Muscle layer of colon (tissue), 2 donors: Measurements from ENCODE around the gene OGFOD3.

Experiments
- H3K27ac ChIP-seq: one replicate; pipeline ENCODE4 v1.7.0; 2013; ENCODE audit warnings: low read depth, mild to moderate bottlenecking, low read length, moderate library complexity
- H3K27me3 ChIP-seq, 2 donors: one replicate each; pipeline ENCODE4 v1.7.0; 2013; ENCODE audit warnings: low read length in 2 of 2, mild to moderate bottlenecking in 2 of 2; ENCODE audit not compliant: insufficient read depth in 2 of 2, control insufficient read depth in 1 of 2
- H3K36me3 ChIP-seq: one replicate; pipeline ENCODE4 v1.7.0; 2013; ENCODE audit warnings: mild to moderate bottlenecking, low read length; ENCODE audit not compliant: insufficient read depth
- H3K4me1 ChIP-seq: one replicate; pipeline ENCODE4 v1.7.0; 2013; ENCODE audit warnings: mild to moderate bottlenecking, low read length; ENCODE audit not compliant: insufficient read depth
- H3K4me3 ChIP-seq, 2 donors: one replicate each; pipeline ENCODE4 v1.7.0; 2013; ENCODE audit warnings: low read length in 2 of 2, low read depth in 1 of 2, mild to moderate bottlenecking in 1 of 2, moderate library complexity in 1 of 2
- H3K9ac ChIP-seq: one replicate; pipeline ENCODE4 v1.7.0; 2013; ENCODE audit warnings: low read length
- H3K9me3 ChIP-seq: one replicate; pipeline ENCODE4 v1.7.0; 2013; ENCODE audit warnings: mild to moderate bottlenecking, low read length
- donor health status: abdominal sarcoma.
- donor health status: Adenocarcinoma of cecum.

Gene OGFOD3

GRCh38 chr17:82410014-82410716 lies 8.2 kb downstream of the OGFOD3 start:
- Histone ChIP-seq H3K9me3 (no peaks in the 10 kb centered on the region), H3K27me3 (no peaks in the 10 kb centered on the region), H3K9ac (no peak overlapping the region), H3K4me3 (no peak overlapping the region), H3K27ac (no peak overlapping the region), H3K4me1 (no peaks in the 10 kb centered on the region), H3K36me3 (no peaks in the 10 kb centered on the region)

DNA sequence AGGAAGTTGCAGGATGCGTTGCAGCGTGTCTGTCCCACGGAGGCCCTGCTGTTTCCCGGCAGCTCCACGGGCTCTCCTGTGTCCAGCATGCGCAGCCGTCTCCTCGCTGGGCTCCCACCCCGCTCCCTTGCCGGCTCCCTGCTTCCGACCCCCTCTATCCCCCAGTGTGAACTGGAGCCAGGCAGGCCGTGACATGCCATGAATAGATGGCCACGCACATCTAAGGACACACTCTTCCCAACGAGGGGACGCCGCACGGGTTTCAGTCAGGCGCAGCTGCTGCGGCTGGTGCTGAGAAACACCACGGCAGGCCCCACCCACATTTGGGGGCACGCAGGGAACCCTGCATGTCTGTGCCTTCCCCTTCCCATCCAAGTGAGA lies 9.5 kb downstream of the OGFOD3 start:
- no peak overlapping the region for H3K9ac ChIP-seq
- no peaks in the 10 kb centered on the region for H3K27me3 ChIP-seq
- no peak overlapping the region for H3K27ac ChIP-seq
- no peaks in the 10 kb centered on the region for H3K9me3 ChIP-seq
- no peak overlapping the region for H3K4me3 ChIP-seq
- H3K36me3 ChIP-seq, result peaks cover 2% of the 10 kb centered on the region
- no peaks in the 10 kb centered on the region for H3K4me1 ChIP-seq

DNA sequence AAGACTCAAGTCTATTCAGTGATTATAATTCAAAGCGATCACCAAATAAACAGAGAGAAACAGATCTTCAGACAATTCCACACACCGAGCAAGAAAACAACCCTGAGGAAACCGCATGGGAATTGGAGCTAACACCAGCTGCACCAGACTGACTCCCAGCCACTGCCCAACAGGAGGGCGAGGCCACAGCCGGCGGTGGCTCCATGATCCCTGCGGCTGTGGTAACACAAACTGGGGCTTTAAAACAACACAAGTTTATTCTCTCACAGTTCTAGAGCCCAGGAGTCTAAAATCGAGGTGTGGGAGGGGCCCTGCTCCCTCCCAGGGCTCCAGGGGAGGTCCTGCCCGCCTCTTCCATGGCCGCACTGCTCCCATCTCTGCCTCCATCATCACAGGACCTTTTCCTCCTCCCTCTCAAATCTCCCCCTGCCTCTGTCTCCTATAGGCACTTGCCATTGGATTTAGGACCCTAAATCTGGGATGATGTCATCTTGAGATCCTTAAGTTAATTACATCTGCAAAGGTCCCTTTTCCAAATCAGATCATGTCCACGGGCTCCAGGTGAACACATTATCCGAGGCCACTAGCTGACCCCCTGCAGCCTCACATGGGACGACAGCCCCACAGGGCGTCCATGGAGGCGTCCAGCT lies 10.0 kb downstream of the OGFOD3 start:
- Histone ChIP-seq H3K4me1 (no peaks in the 10 kb centered on the region), H3K27me3 (no peaks in the 10 kb centered on the region), H3K9me3 (no peaks in the 10 kb centered on the region), H3K27ac (no peak overlapping the region), H3K36me3 (peaks cover 4% of the 10 kb centered on the region), H3K9ac (no peak overlapping the region), H3K4me3 (no peak overlapping the region)

GRCh38 chr17:82407255-82407654 lies 11.1 kb downstream of the OGFOD3 start:
- Histone ChIP-seq H3K27ac (no peak overlapping the region), H3K4me1 (no peaks in the 10 kb centered on the region), H3K9me3 (no peaks in the 10 kb centered on the region), H3K4me3 (no peak overlapping the region), H3K27me3 (no peaks in the 10 kb centered on the region), H3K9ac (no peak overlapping the region), H3K36me3 (peaks cover 4% of the 10 kb centered on the region)

- Histone ChIP-seq H3K27me3 (no peaks in the 10 kb centered on the region), H3K27ac (no peak overlapping the region), H3K36me3 (peaks cover 4% of the 10 kb centered on the region), H3K9me3 (no peaks in the 10 kb centered on the region), H3K4me3 (no peak overlapping the region), H3K9ac (no peak overlapping the region), H3K4me1 (no peaks in the 10 kb centered on the region)
Observed at GRCh38 chr17:82406131-82406671, 12.2 kb downstream of the OGFOD3 start.

DNA sequence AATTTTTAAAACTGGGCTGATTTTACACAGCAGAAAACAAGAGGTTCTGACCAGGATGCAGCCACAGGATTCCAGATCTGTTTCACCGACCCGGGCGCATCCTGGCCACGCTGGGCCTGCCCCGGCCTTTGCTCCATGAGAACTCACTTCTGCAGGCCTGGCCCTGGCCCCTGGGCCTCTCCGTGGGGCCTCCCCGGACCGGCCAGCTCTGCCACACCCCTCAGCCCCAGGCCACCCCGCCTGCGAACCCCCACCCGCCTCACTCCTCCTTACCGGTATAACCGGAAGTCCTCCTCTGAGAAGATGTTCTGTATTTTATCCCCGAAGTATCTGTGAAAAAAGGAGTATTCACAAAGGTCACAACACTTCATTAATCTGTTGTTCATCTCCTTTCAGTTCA lies 13.3 kb downstream of the OGFOD3 start:
- Histone ChIP-seq H3K27ac (no peak overlapping the region), H3K4me3 (no peak overlapping the region), H3K9ac (no peak overlapping the region), H3K4me1 (no peaks in the 10 kb centered on the region), H3K27me3 (no peaks in the 10 kb centered on the region), H3K36me3 (peaks cover 4% of the 10 kb centered on the region), H3K9me3 (no peaks in the 10 kb centered on the region)

DNA sequence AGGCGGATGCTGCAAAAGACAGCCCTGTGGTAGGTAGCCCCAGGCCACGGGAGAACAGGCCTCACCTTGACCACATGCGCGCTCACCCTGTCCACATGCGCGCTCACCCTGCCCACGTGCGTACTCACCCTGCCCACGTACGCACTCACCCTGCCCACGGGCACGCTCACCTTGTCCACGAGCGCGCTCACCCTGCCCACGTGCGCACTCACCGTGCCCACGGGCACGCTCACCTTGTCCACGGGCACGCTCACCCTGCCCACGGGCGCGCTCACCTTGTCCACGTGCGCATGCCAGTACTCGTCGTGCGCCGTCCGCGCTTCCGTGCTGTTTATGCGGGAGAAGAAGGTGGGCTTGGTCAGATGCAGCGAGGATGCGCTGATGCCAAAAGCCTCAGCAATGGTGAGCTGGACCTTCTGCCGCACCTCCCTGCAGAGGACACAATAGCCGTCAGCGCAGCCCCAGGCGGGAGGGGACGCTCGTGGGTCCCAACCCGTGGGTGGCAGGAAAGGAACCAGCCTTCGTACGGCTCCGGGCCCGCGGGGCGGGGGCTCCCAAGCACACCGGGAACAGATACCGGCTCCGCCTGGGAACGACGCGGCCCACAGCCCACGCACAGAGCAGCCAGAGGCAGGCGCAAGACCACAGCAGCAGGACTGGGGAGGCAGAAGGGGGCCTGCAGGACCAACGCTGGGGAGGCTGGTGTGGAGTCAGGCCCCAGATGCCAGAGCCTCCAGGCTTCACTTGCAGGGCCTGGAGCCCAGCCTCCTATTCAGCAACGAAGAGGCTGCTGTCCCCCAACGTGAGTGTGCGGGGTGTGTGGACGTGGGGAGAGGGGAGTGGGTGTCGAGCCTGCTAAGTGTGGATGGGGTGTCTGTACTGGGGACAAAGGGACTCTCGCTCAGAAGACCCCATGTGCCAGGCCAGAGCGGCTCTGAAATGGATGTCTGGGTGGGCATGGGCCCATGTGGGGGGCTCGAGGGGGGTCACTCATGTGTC lies 14.4 kb downstream of the OGFOD3 start:
- Histone ChIP-seq H3K36me3 (peaks cover 4% of the 10 kb centered on the region), H3K9ac (no peak overlapping the region), H3K4me3 (no peak overlapping the region), H3K27me3 (no peaks in the 10 kb centered on the region), H3K27ac (no peak overlapping the region), H3K9me3 (no peaks in the 10 kb centered on the region), H3K4me1 (no peaks in the 10 kb centered on the region)

GRCh38 chr17:82402865-82403264 lies 15.5 kb downstream of the OGFOD3 start:
- Histone ChIP-seq H3K9me3 (no peaks in the 10 kb centered on the region), H3K27ac (no peak overlapping the region), H3K4me1 (no peaks in the 10 kb centered on the region), H3K27me3 (no peaks in the 10 kb centered on the region), H3K9ac (no peak overlapping the region), H3K36me3 (peaks cover 4% of the 10 kb centered on the region), H3K4me3 (no peak overlapping the region)

DNA sequence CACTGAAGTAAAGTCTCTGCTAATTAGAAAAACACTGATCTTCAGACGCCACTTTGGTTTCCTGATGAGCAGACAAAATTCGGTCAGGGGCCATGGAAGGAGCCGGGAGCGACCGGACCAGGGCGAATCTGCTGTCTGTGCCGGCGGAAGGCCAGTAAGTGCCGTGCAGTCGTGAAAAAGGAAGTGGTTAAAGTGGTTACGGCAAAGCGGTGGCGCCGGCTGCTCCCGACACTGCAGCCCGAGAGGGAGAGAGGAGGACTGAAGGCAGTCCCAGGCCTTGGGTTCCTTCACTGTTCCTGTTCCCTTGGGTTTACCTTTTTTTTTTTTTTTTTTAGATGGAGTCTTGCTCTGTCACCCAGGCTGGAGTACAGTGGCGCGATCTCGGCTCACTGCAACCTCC lies 17.6 kb downstream of the OGFOD3 start:
- Histone ChIP-seq H3K4me1 (no peaks in the 10 kb centered on the region), H3K27ac (no peak overlapping the region), H3K36me3 (peaks cover 4% of the 10 kb centered on the region), H3K9ac (no peak overlapping the region), H3K27me3 (no peaks in the 10 kb centered on the region), H3K9me3 (no peaks in the 10 kb centered on the region), H3K4me3 (no peak overlapping the region)

DNA sequence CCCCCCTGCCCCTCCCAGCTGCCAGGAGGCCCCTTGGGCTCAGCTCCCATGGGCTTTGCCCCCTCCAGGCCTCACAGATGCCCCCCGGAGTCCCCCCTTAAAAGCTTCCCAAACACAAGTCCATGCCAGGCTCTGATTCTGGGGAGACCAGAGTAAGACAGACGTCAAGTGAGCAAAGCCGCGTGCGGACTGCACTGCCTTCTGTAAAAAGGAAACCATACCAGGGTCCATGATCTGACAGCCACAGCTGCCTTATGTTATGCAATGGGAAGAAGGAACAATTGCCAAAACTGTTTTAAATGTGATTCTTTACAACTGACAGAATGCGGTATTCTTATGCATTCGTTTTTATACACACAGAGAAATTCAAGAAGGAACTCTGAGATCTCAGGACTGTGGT lies 18.2 kb downstream of the OGFOD3 start:
- Histone ChIP-seq H3K27ac (no peak overlapping the region), H3K36me3 (peaks cover 4% of the 10 kb centered on the region), H3K4me1 (no peaks in the 10 kb centered on the region), H3K27me3 (no peaks in the 10 kb centered on the region), H3K9ac (no peak overlapping the region), H3K9me3 (no peaks in the 10 kb centered on the region), H3K4me3 (no peak overlapping the region)

DNA sequence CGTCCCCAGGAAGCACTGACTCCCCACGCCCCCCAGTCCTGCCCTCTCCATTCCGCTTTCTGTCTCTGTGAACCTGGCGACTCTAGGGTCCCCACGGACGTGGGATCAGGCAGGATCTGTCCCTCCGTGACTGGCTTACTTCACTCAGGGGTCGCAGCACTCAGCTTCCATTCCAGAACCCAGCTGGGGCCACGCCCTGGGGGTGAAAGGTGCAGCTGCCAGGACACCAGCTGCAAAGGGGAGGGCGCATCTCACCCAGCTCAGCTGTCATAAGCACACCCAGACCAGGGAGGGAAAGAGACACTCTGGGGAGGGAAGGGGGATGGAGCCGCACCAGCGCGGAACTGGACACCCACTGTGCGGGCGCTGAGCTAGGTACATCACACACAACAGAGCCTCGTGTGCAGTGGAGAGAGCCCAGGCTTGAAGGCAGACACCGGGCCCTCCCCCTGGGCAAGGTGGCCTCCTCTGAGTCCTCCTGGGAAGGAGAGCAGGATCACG lies 18.7 kb downstream of the OGFOD3 start:
- Histone ChIP-seq H3K27ac (no peak overlapping the region), H3K36me3 (peaks cover 4% of the 10 kb centered on the region), H3K4me3 (no peak overlapping the region), H3K4me1 (no peaks in the 10 kb centered on the region), H3K27me3 (no peaks in the 10 kb centered on the region), H3K9ac (no peak overlapping the region), H3K9me3 (no peaks in the 10 kb centered on the region)
